Esophagus squamous epithelium (tissue), 4 donors: Measurements from ENCODE around the gene GRIP2.

ENCODE experiments used
- CTCF ChIP-seq, 6 experiments: fragments of 450-650 bp in 4 of 6; fragments of 200-600 bp in 2 of 6; sonication (generic) in 2 of 6; IDR thresholded peaks; one replicate each; pipeline ENCODE4 v1.5.1; 2016 to 2019; ENCODE audit warnings: antibody characterized with exemption in 6 of 6, mild to moderate bottlenecking in 4 of 6, moderate library complexity in 4 of 6
- POLR2A ChIP-seq, 4 donors: fragments of 450-650 bp; IDR thresholded peaks; one replicate each; pipeline ENCODE4 v1.6.1; 2017; ENCODE audit warnings: antibody characterized with exemption in 4 of 4, mild to moderate bottlenecking in 4 of 4, moderate library complexity in 3 of 4

- TF ChIP-seq CTCF (IDR thresholded peaks at IDR 0.05) (no peak), POLR2A (IDR thresholded peaks at IDR 0.05) (no peak)
Observed at GRCh38 chr3:14448756-14449727, 91.1 kb downstream of the GRIP2 start.
